ENCODE measurements around the gene MEIS2.

The MEIS2 gene

DNA sequence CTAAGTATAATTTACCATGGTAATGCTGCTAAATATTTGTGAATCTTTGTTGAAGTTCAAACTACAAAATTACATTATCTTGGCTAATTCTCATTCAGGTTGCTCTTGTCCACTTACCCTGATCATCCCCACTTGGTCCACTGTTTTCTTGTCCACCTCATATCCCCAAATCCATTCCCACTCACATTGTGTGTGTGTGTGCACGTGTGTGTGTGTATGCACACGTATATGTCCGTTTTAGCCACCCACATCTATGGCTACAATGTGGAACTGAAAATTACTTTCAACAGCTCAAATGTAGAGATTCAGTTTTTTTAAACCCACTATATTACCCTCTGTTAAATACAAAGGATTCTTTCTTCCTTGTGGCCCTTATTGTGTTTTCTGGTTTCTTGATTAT, 15.2 kb upstream of the MEIS2 start:
- TF ChIP-seq CEBPB (IDR thresholded peaks at IDR 0.05): no peak
- no peak for TF ChIP-seq NFIC (IDR thresholded peaks at IDR 0.05)
- no peak for TF ChIP-seq YY1 (IDR thresholded peaks at IDR 0.05; ENCODE audit: low read depth)
- no peak for TF ChIP-seq TAF1 (IDR thresholded peaks at IDR 0.05; ENCODE audit: low read depth)
- no peak for TF ChIP-seq TEAD4 (IDR thresholded peaks at IDR 0.05)
- TF ChIP-seq EP300 (IDR thresholded peaks at IDR 0.05; ENCODE audit: borderline replicate concordance): no peak

DNA sequence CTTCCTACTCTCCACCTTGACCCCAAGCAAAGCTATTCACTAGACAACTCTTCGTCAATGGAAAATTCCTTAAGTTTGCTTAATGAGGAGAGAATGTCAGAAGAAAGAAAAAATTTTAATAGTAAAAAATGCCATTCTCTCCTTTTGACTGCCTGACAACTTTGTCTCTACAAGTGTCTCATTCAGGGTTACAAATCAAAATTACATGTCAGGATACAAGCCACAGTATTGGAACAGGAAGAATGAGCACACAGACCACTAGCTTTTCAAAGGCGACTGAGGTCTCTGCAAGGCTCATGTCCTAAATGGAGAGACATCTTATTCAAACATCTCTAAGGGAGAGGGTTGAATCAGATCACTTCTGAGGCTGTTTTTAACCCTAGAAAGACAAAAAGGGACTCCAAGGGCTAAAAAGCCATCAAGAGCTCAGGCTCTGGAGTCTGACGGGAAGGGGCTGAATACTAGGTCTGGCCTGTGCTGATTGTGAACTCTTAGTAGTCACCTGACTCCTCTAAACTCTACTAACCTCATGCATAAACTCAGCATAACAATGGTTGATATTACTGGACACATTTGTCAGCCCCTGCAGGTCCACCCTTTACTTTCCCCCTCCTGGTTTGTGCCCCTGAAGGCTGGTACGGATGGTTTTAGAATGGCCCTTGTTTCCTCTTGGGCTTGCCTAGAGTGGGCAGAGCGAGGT, 12.8 kb upstream of the MEIS2 start:
- TF ChIP-seq EGR1 (IDR thresholded peaks at IDR 0.05) (no peak), ZBTB7A (IDR thresholded peaks at IDR 0.05; ENCODE audit: low read depth) (no peak), CREB1 (IDR thresholded peaks at IDR 0.05; ENCODE audit: low read depth) (no peak), FOXM1 (IDR thresholded peaks at IDR 0.05; ENCODE audit: borderline replicate concordance, low read depth) (no peak)

DNA sequence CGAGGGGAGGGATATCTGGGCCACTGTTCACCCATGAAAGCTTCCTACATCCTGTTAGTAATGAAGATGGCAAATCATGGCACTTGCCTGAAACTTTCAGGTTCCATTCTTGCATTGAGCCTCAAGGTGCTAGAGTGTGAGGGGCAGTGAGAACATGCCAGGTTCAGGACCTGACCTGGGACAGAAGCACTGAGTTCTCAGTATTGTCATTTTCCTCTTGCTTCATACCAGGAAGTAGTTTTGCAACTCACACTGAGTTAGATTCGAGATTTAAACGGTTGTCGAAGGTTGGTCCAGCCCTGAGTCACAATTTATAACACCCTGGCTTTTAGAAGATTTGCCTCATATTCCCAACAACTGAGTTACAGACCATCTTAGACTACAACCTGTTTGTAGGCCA, 11.8 kb upstream of the MEIS2 start:
- TF ChIP-seq NFIC (IDR thresholded peaks at IDR 0.05): no peak
- no peak for TF ChIP-seq YY1 (IDR thresholded peaks at IDR 0.05; ENCODE audit: low read depth)
- no peak for TF ChIP-seq EGR1 (IDR thresholded peaks at IDR 0.05)
- TF ChIP-seq TAF1 (IDR thresholded peaks at IDR 0.05; ENCODE audit: low read depth): no peak
- TF ChIP-seq EP300 (IDR thresholded peaks at IDR 0.05; ENCODE audit: borderline replicate concordance): no peak
- no peak for TF ChIP-seq TCF12 (IDR thresholded peaks at IDR 0.05; ENCODE audit: low read depth)
- no peak for TF ChIP-seq ZBTB7A (IDR thresholded peaks at IDR 0.05; ENCODE audit: low read depth)
- no peak for TF ChIP-seq CREB1 (IDR thresholded peaks at IDR 0.05; ENCODE audit: low read depth)
- TF ChIP-seq, protein P1, sequence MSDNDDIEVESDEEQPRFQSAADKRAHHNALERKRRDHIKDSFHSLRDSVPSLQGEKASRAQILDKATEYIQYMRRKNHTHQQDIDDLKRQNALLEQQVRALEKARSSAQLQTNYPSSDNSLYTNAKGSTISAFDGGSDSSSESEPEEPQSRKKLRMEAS (IDR thresholded peaks at IDR 0.05): no peak
- TF ChIP-seq RAD21 (IDR thresholded peaks at IDR 0.05; ENCODE audit: low read depth): no peak
- TF ChIP-seq, protein P2, sequence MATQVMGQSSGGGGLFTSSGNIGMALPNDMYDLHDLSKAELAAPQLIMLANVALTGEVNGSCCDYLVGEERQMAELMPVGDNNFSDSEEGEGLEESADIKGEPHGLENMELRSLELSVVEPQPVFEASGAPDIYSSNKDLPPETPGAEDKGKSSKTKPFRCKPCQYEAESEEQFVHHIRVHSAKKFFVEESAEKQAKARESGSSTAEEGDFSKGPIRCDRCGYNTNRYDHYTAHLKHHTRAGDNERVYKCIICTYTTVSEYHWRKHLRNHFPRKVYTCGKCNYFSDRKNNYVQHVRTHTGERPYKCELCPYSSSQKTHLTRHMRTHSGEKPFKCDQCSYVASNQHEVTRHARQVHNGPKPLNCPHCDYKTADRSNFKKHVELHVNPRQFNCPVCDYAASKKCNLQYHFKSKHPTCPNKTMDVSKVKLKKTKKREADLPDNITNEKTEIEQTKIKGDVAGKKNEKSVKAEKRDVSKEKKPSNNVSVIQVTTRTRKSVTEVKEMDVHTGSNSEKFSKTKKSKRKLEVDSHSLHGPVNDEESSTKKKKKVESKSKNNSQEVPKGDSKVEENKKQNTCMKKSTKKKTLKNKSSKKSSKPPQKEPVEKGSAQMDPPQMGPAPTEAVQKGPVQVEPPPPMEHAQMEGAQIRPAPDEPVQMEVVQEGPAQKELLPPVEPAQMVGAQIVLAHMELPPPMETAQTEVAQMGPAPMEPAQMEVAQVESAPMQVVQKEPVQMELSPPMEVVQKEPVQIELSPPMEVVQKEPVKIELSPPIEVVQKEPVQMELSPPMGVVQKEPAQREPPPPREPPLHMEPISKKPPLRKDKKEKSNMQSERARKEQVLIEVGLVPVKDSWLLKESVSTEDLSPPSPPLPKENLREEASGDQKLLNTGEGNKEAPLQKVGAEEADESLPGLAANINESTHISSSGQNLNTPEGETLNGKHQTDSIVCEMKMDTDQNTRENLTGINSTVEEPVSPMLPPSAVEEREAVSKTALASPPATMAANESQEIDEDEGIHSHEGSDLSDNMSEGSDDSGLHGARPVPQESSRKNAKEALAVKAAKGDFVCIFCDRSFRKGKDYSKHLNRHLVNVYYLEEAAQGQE (IDR thresholded peaks at IDR 0.05; ENCODE audit: low read depth): no peak
- TF ChIP-seq FOXM1 (IDR thresholded peaks at IDR 0.05; ENCODE audit: borderline replicate concordance, low read depth): no peak
- no peak for TF ChIP-seq TEAD4 (IDR thresholded peaks at IDR 0.05)

DNA sequence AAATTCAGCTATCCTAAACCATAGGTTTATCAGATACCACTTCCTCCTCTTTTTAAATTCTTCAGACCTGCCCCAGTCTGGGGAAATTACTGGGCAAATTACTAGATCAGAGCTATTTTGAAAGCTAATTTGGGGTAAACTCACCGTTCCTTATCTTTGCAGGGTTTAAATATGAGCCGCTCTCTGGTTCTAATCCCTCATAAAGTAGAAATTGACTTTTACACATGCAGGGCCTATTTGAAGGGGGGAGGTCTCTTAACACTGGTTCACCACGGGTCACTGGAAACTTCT, 11.0 kb upstream of the MEIS2 start:
- TF ChIP-seq EGR1 (IDR thresholded peaks at IDR 0.05) (no peak), TCF12 (IDR thresholded peaks at IDR 0.05; ENCODE audit: low read depth) (no peak), TEAD4 (IDR thresholded peaks at IDR 0.05) (no peak), CEBPB (IDR thresholded peaks at IDR 0.05) (no peak), ZBTB7A (IDR thresholded peaks at IDR 0.05; ENCODE audit: low read depth) (no peak), TAF1 (IDR thresholded peaks at IDR 0.05; ENCODE audit: low read depth) (no peak), CREB1 (IDR thresholded peaks at IDR 0.05; ENCODE audit: low read depth) (no peak), RAD21 (IDR thresholded peaks at IDR 0.05; ENCODE audit: low read depth) (no peak), EP300 (IDR thresholded peaks at IDR 0.05; ENCODE audit: borderline replicate concordance) (no peak), YY1 (IDR thresholded peaks at IDR 0.05; ENCODE audit: low read depth) (no peak), FOXM1 (IDR thresholded peaks at IDR 0.05; ENCODE audit: borderline replicate concordance, low read depth) (no peak), NFIC (IDR thresholded peaks at IDR 0.05) (no peak)
- TF ChIP-seq, protein P3, sequence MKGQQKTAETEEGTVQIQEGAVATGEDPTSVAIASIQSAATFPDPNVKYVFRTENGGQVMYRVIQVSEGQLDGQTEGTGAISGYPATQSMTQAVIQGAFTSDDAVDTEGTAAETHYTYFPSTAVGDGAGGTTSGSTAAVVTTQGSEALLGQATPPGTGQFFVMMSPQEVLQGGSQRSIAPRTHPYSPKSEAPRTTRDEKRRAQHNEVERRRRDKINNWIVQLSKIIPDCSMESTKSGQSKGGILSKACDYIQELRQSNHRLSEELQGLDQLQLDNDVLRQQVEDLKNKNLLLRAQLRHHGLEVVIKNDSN (IDR thresholded peaks at IDR 0.05): no peak
- TF ChIP-seq, protein P2 (IDR thresholded peaks at IDR 0.05; ENCODE audit: low read depth): no peak
- TF ChIP-seq, protein P1 (IDR thresholded peaks at IDR 0.05): no peak

DNA sequence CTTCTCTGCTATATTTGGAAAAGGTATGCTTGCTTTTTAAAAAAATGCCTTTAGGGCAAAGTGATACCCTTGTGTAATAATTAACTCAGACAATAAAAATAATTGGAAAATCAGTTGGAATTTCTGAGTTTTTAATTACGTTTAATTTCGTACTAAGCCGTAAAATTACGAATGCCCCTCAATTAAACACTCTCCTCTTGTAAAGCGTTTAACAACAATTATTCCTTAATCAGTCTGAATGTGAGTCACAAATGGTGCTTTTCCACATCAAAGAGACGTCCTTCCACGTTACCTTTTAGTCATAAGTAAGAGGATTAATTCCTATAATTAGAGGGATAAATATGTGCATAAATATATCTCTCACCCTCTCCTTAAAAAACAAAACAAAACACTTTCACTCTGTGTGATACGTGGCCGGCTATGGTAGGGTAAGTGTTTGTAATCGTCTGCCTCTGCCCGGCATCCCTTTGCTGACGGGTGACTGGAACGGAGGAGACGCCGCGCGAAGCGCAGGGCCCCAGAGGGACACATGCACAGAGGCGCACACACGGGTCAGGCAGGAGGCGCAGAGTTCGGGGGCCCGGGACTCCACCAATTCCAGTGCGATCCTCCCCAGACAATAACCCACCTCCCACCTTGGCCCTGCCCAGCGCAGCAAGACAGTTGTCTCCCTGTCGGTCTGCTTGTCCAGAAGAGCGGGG, 9.7 kb upstream of the MEIS2 start:
- no peak for TF ChIP-seq CREB1 (IDR thresholded peaks at IDR 0.05; ENCODE audit: low read depth)
- TF ChIP-seq EGR1 (IDR thresholded peaks at IDR 0.05): no peak
- no peak for TF ChIP-seq TEAD4 (IDR thresholded peaks at IDR 0.05)
- no peak for TF ChIP-seq RAD21 (IDR thresholded peaks at IDR 0.05; ENCODE audit: low read depth)
- no peak for TF ChIP-seq TCF12 (IDR thresholded peaks at IDR 0.05; ENCODE audit: low read depth)
- no peak for TF ChIP-seq CEBPB (IDR thresholded peaks at IDR 0.05)
- no peak for TF ChIP-seq YY1 (IDR thresholded peaks at IDR 0.05; ENCODE audit: low read depth)
- TF ChIP-seq, protein P2 (IDR thresholded peaks at IDR 0.05; ENCODE audit: low read depth): no peak
- TF ChIP-seq FOXM1 (IDR thresholded peaks at IDR 0.05; ENCODE audit: borderline replicate concordance, low read depth): no peak
- no peak for TF ChIP-seq NFIC (IDR thresholded peaks at IDR 0.05)
- TF ChIP-seq, protein P3 (IDR thresholded peaks at IDR 0.05): no peak
- TF ChIP-seq, protein P1 (IDR thresholded peaks at IDR 0.05): no peak
- no peak for TF ChIP-seq ZBTB7A (IDR thresholded peaks at IDR 0.05; ENCODE audit: low read depth)
- TF ChIP-seq TAF1 (IDR thresholded peaks at IDR 0.05; ENCODE audit: low read depth): no peak
- TF ChIP-seq EP300 (IDR thresholded peaks at IDR 0.05; ENCODE audit: borderline replicate concordance): no peak

All from Ishikawa (cell line).